Mesenchymal stem cell (in vitro differentiated cells and primary cell): ENCODE measurements around the gene CERS6.

Experiments used
- DNase-seq: peaks from one replicate; pipeline ENCODE4 v3.0.0-alpha.2; 2013
- H2AFZ ChIP-seq: one replicate; pipeline ENCODE4 v1.6.1; 2013; ENCODE audit warnings: low read depth, mild to moderate bottlenecking, control low read depth, inconsistent platforms, low read length, moderate library complexity
- H2AK5ac ChIP-seq: 2 replicates; pipeline ENCODE4 v1.6.1; 2013; ENCODE audit warnings: low read length, moderate library complexity, mild to moderate bottlenecking, inconsistent platforms; ENCODE audit not compliant: severe bottlenecking
- H2BK120ac ChIP-seq: one replicate; pipeline ENCODE4 v1.6.1; 2013; ENCODE audit warnings: low read depth, mild to moderate bottlenecking, inconsistent platforms, low read length, moderate library complexity
- H2BK12ac ChIP-seq, 2 experiments: one replicate each; pipeline ENCODE4 v1.6.1; 2013; ENCODE audit warnings: inconsistent platforms in 2 of 2, low read length in 2 of 2, mild to moderate bottlenecking in 2 of 2, moderate library complexity in 2 of 2, control low read depth in 1 of 2
- H2BK15ac ChIP-seq: one replicate; pipeline ENCODE4 v1.6.1; 2013; ENCODE audit warnings: mild to moderate bottlenecking, low read depth, inconsistent platforms; ENCODE audit not compliant: poor library complexity, severe bottlenecking
- H2BK5ac ChIP-seq: 2 replicates; pipeline ENCODE4 v1.6.1; 2013; ENCODE audit warnings: low read depth, mild to moderate bottlenecking, low read length, control low read depth, inconsistent platforms; ENCODE audit not compliant: poor library complexity, severe bottlenecking
- H3K14ac ChIP-seq, 2 experiments: one replicate each; pipeline ENCODE4 v1.6.1; 2013; ENCODE audit warnings: inconsistent platforms in 2 of 2, low read length in 2 of 2, control low read depth in 1 of 2, mild to moderate bottlenecking in 1 of 2, moderate library complexity in 1 of 2
- H3K18ac ChIP-seq, 2 experiments: one replicate each; pipeline ENCODE4 v1.6.1; 2013; ENCODE audit warnings: inconsistent platforms in 2 of 2, low read length in 2 of 2, control low read depth in 1 of 2, low read depth in 1 of 2, mild to moderate bottlenecking in 1 of 2
- H3K23ac ChIP-seq, 2 experiments: one replicate each; pipeline ENCODE4 v1.6.1; 2013; ENCODE audit warnings: inconsistent platforms in 2 of 2, low read length in 2 of 2, mild to moderate bottlenecking in 2 of 2, moderate library complexity in 2 of 2, control low read depth in 1 of 2
- H3K27ac ChIP-seq: 2 replicates; pipeline ENCODE4 v1.5.1; 2013; ENCODE audit warnings: mild to moderate bottlenecking, moderate library complexity, low read length, control low read depth, inconsistent platforms; ENCODE audit not compliant: poor library complexity, severe bottlenecking
- H3K27me3 ChIP-seq, 2 experiments: 2 replicates each; pipeline versions ENCODE4 v1.6.1 to v1.7.0; 2013; ENCODE audit warnings: low read length in 2 of 2, mild to moderate bottlenecking in 2 of 2, moderate library complexity in 2 of 2, control low read depth in 1 of 2, inconsistent platforms in 1 of 2; ENCODE audit not compliant: control insufficient read depth in 1 of 2, insufficient read depth in 1 of 2
- H3K36me3 ChIP-seq, 2 experiments: 2 replicates each; pipeline versions ENCODE4 v1.6.1 to v1.7.0; 2013; ENCODE audit warnings: low read length in 2 of 2, control low read depth in 1 of 2, inconsistent platforms in 1 of 2, low read depth in 1 of 2, mild to moderate bottlenecking in 1 of 2; ENCODE audit not compliant: insufficient read depth in 2 of 2, control insufficient read depth in 1 of 2
- H3K4ac ChIP-seq, 2 experiments: one replicate each; pipeline ENCODE4 v1.6.1; 2013; ENCODE audit warnings: inconsistent platforms in 2 of 2, low read length in 2 of 2, mild to moderate bottlenecking in 2 of 2, moderate library complexity in 2 of 2, control low read depth in 1 of 2, low read depth in 1 of 2
- H3K4me1 ChIP-seq: 2 replicates; pipeline ENCODE4 v1.6.1; 2013; ENCODE audit warnings: low read depth, low read length, control low read depth; ENCODE audit not compliant: control insufficient read depth, insufficient read depth
- H3K4me2 ChIP-seq: 2 replicates; pipeline ENCODE4 v1.6.1; 2013; ENCODE audit warnings: low read length, mild to moderate bottlenecking, inconsistent platforms; ENCODE audit not compliant: poor library complexity, severe bottlenecking
- H3K4me3 ChIP-seq, 2 experiments: 2 replicates each; pipeline versions ENCODE4 v1.5.1 to v1.7.0; 2013; ENCODE audit warnings: low read length in 2 of 2, mild to moderate bottlenecking in 2 of 2, control low read depth in 1 of 2, low read depth in 1 of 2; ENCODE audit not compliant: insufficient read depth in 1 of 2
- H3K79me1 ChIP-seq: replicated peaks from 2 replicates; pipeline ENCODE4 v1.6.1; 2013; ENCODE audit warnings: mild to moderate bottlenecking, control low read depth, low read length, inconsistent platforms; ENCODE audit not compliant: poor library complexity, severe bottlenecking
- H3K9ac ChIP-seq: 2 replicates; pipeline ENCODE4 v1.7.0; 2013; ENCODE audit warnings: mild to moderate bottlenecking, low read length, moderate library complexity
- H3K9me3 ChIP-seq: 2 replicates; pipeline ENCODE4 v1.7.0; 2013; ENCODE audit warnings: mild to moderate bottlenecking, low read length; ENCODE audit not compliant: control insufficient read depth
- H4K8ac ChIP-seq: one replicate; pipeline ENCODE4 v1.6.1; 2013; ENCODE audit warnings: inconsistent platforms, mild to moderate bottlenecking, low read length, moderate library complexity
- H4K91ac ChIP-seq: one replicate; pipeline ENCODE4 v1.6.1; 2013; ENCODE audit warnings: mild to moderate bottlenecking, low read length, inconsistent platforms
- WGBS: methylation state at CpG from one replicate; pipeline ENCODE4 v1.1.7; 2013; ENCODE audit warnings: mixed read lengths; 5-methylcytosine and 5-hydroxymethylcytosine counted together

The CERS6 gene

DNA sequence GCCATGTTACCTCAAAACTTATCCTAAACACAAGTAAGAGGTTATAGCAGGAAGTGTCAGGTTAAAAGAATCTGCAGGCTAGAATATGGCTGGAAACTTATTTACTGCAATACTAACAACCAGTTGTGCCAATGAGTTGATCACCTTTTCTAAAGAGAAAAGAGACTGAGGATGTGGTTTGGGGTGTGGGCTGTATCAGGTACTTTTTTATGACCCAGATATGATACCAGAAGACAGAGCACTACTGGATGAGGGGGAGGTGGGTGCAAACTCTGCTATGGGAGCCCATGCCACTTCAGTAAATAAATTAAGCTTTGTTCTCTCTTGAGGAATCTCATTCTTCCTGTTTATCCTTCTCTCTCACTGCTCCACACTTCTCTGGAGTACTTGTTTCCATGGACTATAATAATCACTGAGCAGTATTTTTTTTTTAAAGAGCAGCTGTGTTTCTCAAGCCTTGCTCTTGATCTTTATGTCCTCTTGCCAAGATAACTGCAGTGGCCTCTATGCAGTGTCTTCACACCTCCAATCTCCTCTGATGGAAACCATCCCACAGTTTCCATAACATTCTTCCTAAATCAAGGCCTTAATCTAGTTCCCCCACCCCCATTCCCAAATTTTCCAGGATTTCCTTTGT, 295.1 kb downstream of the CERS6 start:
- H2AFZ ChIP-seq, result no peak overlapping the region
- no peaks in the 10 kb centered on the region for H3K27me3 ChIP-seq
- no peaks in the 10 kb centered on the region for H3K9me3 ChIP-seq
- no peak overlapping the region for H3K14ac ChIP-seq
- no peak overlapping the region for H3K4ac ChIP-seq
- H3K4me3 ChIP-seq, result no peak overlapping the region
- H4K8ac ChIP-seq, result no peak overlapping the region
- H3K36me3 ChIP-seq, result peaks cover 0 to 3% of the 10 kb centered on the region in 2 experiments
- H2AK5ac ChIP-seq, result no peak overlapping the region
- no peak overlapping the region for H2BK12ac ChIP-seq
- H3K4me2 ChIP-seq, result no peak overlapping the region
- H3K23ac ChIP-seq, result no peak overlapping the region
- H4K91ac ChIP-seq, result no peak overlapping the region
- no peak overlapping the region for H3K27ac ChIP-seq
- H3K18ac ChIP-seq, result no peak overlapping the region
- H2BK15ac ChIP-seq, result no peak overlapping the region
- no peaks in the 10 kb centered on the region for H3K4me1 ChIP-seq
- DNase-seq, result peak; percentile 18
- no peaks in the 10 kb centered on the region for H3K79me1 ChIP-seq
- no peak overlapping the region for H3K9ac ChIP-seq
- H2BK120ac ChIP-seq, result no peak overlapping the region
- no peak overlapping the region for H2BK5ac ChIP-seq

- peaks cover 0 to 3% of the 10 kb centered on the region in 2 experiments for H3K36me3 ChIP-seq
- no peak overlapping the region for H2AFZ ChIP-seq
- 95% methylated on average over 7 of the region's 8 CpGs for WGBS
- H3K23ac ChIP-seq, result no peak overlapping the region
- H3K79me1 ChIP-seq, result no peaks in the 10 kb centered on the region
- no peak overlapping the region for H2AK5ac ChIP-seq
- no peak overlapping the region for H3K4me3 ChIP-seq
- no peak overlapping the region for H3K18ac ChIP-seq
- no peak overlapping the region for H3K27ac ChIP-seq
- no peak overlapping the region for H3K4ac ChIP-seq
- H4K8ac ChIP-seq, result no peak overlapping the region
- H2BK15ac ChIP-seq, result no peak overlapping the region
- no peak overlapping the region for H3K4me2 ChIP-seq
- no peak overlapping the region for H2BK12ac ChIP-seq
- H3K9ac ChIP-seq, result no peak overlapping the region
- no peak overlapping the region for H3K14ac ChIP-seq
- no peaks in the 10 kb centered on the region for H3K27me3 ChIP-seq
- no peak overlapping the region for H4K91ac ChIP-seq
- H2BK120ac ChIP-seq, result no peak overlapping the region
- no peaks in the 10 kb centered on the region for H3K4me1 ChIP-seq
- no peaks in the 10 kb centered on the region for H3K9me3 ChIP-seq
- no peak for DNase-seq
- H2BK5ac ChIP-seq, result no peak overlapping the region
Observed at GRCh38 chr2:168752361-168752760, 296.3 kb downstream of the CERS6 start.

GRCh38 chr2:168753765-168754329, 297.8 kb downstream of the CERS6 start:
- Histone ChIP-seq H3K4me3 (no peak overlapping the region), H3K4ac (no peak overlapping the region), H4K91ac (no peak overlapping the region), H3K4me2 (no peak overlapping the region), H3K9me3 (no peaks in the 10 kb centered on the region), H3K36me3 (peaks cover 0 to 3% of the 10 kb centered on the region in 2 experiments), H2BK15ac (no peak overlapping the region), H3K27ac (no peak overlapping the region), H3K23ac (no peak overlapping the region), H3K27me3 (no peaks in the 10 kb centered on the region), H3K18ac (no peak overlapping the region), H2BK12ac (no peak overlapping the region), H2BK120ac (no peak overlapping the region), H4K8ac (no peak overlapping the region), H3K14ac (no peak overlapping the region), H2AFZ (no peak overlapping the region), H3K9ac (no peak overlapping the region), H2AK5ac (no peak overlapping the region), H3K79me1 (no peaks in the 10 kb centered on the region), H3K4me1 (no peaks in the 10 kb centered on the region), H2BK5ac (no peak overlapping the region)
- WGBS, result 98% methylated on average over 5 of the region's 8 CpGs
- no peak for DNase-seq

GRCh38 chr2:168757223-168757622, 301.2 kb downstream of the CERS6 start:
- WGBS, result 65% methylated on average over 3 of the region's 3 CpGs
- Histone ChIP-seq H3K27me3 (no peaks in the 10 kb centered on the region), H3K4me1 (no peaks in the 10 kb centered on the region)

More at GRCh38 chr2:168757223-168757622, 301.2 kb downstream of the CERS6 start:
- no peak overlapping the region for H3K4me2 ChIP-seq
- no peak overlapping the region for H3K23ac ChIP-seq
- no peak overlapping the region for H3K27ac ChIP-seq
- no peak overlapping the region for H4K8ac ChIP-seq
- H3K9ac ChIP-seq, result no peak overlapping the region
- H3K4ac ChIP-seq, result no peak overlapping the region
- H3K79me1 ChIP-seq, result no peaks in the 10 kb centered on the region
- H2BK120ac ChIP-seq, result no peak overlapping the region
- H2AK5ac ChIP-seq, result no peak overlapping the region
- no peak overlapping the region for H4K91ac ChIP-seq
- H3K14ac ChIP-seq, result no peak overlapping the region
- no peak overlapping the region for H3K4me3 ChIP-seq
- no peak for DNase-seq
- no peak overlapping the region for H3K18ac ChIP-seq
- H2BK5ac ChIP-seq, result no peak overlapping the region
- H2BK12ac ChIP-seq, result no peak overlapping the region
- H3K36me3 ChIP-seq, result peaks cover 0 to 3% of the 10 kb centered on the region in 2 experiments
- no peak overlapping the region for H2AFZ ChIP-seq
- no peak overlapping the region for H2BK15ac ChIP-seq
- no peaks in the 10 kb centered on the region for H3K9me3 ChIP-seq
